ENCODE results near the gene FTSJ3.
A peak's percentile ranks its signal among the peaks of the same experiment; 100 is the strongest.
"Not testable (repeated sequence)": the region's sequence is repeated elsewhere in the genome, so short reads cannot be mapped to it uniquely, and the experiment has no call there.

Gene FTSJ3, protein sequence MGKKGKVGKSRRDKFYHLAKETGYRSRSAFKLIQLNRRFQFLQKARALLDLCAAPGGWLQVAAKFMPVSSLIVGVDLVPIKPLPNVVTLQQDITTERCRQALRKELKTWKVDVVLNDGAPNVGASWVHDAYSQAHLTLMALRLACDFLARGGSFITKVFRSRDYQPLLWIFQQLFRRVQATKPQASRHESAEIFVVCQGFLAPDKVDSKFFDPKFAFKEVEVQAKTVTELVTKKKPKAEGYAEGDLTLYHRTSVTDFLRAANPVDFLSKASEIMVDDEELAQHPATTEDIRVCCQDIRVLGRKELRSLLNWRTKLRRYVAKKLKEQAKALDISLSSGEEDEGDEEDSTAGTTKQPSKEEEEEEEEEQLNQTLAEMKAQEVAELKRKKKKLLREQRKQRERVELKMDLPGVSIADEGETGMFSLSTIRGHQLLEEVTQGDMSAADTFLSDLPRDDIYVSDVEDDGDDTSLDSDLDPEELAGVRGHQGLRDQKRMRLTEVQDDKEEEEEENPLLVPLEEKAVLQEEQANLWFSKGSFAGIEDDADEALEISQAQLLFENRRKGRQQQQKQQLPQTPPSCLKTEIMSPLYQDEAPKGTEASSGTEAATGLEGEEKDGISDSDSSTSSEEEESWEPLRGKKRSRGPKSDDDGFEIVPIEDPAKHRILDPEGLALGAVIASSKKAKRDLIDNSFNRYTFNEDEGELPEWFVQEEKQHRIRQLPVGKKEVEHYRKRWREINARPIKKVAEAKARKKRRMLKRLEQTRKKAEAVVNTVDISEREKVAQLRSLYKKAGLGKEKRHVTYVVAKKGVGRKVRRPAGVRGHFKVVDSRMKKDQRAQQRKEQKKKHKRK

GRCh38 chr17:63827002-63827800 is at the start of gene FTSJ3, which contains the start of gene PSMC5:
FTSJ3 (minus strand) TSS chr17:63827663; CDS start chr17:63826902, 761 bp downstream.
PSMC5 (plus strand) TSS chr17:63827431; CDS start chr17:63827491, 60 bp downstream.
- TF ChIP-seq JUND (IDR thresholded peaks at IDR 0.05; ENCODE audit: low read depth): no peak
- in situ Hi-C loops (cut with HindIII; ENCODE audit: low pct_unique_long_range_greater_than_20kb, low sequenced_read_pairs): no loop called here
- peak; percentile 91 to 97 for DNase-seq (ENCODE audit: low read depth in 1 of 2, low spot score in 1 of 2)

- DNase-seq (ENCODE audit: low read depth in 1 of 2, low spot score in 1 of 2); in situ Hi-C loops (cut with HindIII; ENCODE audit: low pct_unique_long_range_greater_than_20kb, low sequenced_read_pairs): not testable (repeated sequence)
Observed at GRCh38 chr17:63874693-63875092, 47.2 kb upstream of the FTSJ3 start.

DNA sequence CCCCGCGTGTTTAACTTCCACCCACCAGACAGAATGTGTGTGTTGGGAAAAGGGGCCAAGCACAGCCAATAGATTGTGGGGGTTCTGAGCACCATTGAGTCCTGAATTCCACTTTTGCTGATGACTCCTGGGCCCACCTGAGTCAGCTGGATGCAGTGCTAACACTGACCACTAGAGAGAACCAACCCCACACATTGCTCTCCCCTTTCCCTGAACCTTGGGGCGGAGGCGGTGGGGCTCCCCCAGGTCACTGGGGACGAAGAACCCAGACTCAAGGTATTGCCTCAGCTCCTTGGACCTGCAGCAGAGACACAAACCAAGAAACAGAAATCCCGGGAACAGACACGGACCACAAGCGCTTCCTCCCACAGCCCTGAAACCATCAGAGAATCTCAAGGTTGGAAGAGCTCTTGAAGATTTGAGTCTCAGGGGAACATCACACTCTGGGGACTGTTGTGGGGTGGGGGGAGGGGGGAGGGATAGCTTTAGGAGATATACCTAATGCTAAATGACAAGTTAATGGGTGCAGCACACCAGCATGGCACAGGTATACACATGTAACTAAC is 46.7 kb upstream of the FTSJ3 start:
- DNase-seq (ENCODE audit: low read depth in 1 of 2, low spot score in 1 of 2); in situ Hi-C loops (cut with HindIII; ENCODE audit: low pct_unique_long_range_greater_than_20kb, low sequenced_read_pairs): not testable (repeated sequence)

DNA sequence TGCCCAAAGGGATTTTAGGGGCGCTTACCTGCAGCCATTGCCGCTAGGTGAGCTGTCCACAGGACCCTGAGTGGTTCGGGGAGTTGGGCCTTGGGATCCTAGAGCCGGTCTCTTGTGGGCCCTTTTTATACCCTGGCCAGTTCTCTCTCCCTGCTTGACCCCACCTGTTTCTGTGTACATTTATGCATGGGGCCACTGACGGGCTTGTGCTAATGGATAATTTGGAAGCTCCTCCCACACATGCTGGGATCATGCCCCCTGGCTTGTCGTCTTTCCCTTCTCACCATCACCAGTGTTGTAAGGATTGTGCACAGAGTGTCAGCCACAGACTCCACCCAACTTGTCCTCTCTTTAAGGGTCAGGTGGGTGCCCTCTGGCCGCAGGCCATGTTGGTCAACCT is 46.1 kb upstream of the FTSJ3 start, which contains the start of gene CSH2:
Gene CSH2, minus strand, starts transcription at position 101 of the 400 bp plus-strand sequence. Its CDS starts 63 bp downstream, at position 38.
- in situ Hi-C loops (cut with HindIII; ENCODE audit: low pct_unique_long_range_greater_than_20kb, low sequenced_read_pairs); DNase-seq (ENCODE audit: low read depth in 1 of 2, low spot score in 1 of 2): not testable (repeated sequence)

GRCh38 chr17:63871646-63872365 is 44.3 kb upstream of the FTSJ3 start:
- in situ Hi-C loops (cut with HindIII; ENCODE audit: low pct_unique_long_range_greater_than_20kb, low sequenced_read_pairs); DNase-seq (ENCODE audit: low read depth in 1 of 2, low spot score in 1 of 2): not testable (repeated sequence)

- DNase-seq (ENCODE audit: low read depth in 1 of 2, low spot score in 1 of 2); in situ Hi-C loops (cut with HindIII; ENCODE audit: low pct_unique_long_range_greater_than_20kb, low sequenced_read_pairs): not testable (repeated sequence)
Observed at GRCh38 chr17:63870292-63870665, 42.8 kb upstream of the FTSJ3 start.

- DNase-seq (ENCODE audit: low read depth in 1 of 2, low spot score in 1 of 2): peak in 1 of 2 experiments; percentile 33
- in situ Hi-C loops (cut with HindIII; ENCODE audit: low pct_unique_long_range_greater_than_20kb, low sequenced_read_pairs): not testable (repeated sequence)
Observed at GRCh38 chr17:63869491-63870291, 42.2 kb upstream of the FTSJ3 start.

GRCh38 chr17:63866625-63867024 is 39.2 kb upstream of the FTSJ3 start:
- DNase-seq (ENCODE audit: low read depth in 1 of 2, low spot score in 1 of 2); in situ Hi-C loops (cut with HindIII; ENCODE audit: low pct_unique_long_range_greater_than_20kb, low sequenced_read_pairs): not testable (repeated sequence)

GRCh38 chr17:63859257-63859656 is 31.8 kb upstream of the FTSJ3 start:
- in situ Hi-C loops (cut with HindIII; ENCODE audit: low pct_unique_long_range_greater_than_20kb, low sequenced_read_pairs): no loop called here
- DNase-seq (ENCODE audit: low read depth in 1 of 2, low spot score in 1 of 2): no peak
- no peak for TF ChIP-seq JUND (IDR thresholded peaks at IDR 0.05; ENCODE audit: low read depth)

GRCh38 chr17:63856425-63856824 is 29.0 kb upstream of the FTSJ3 start:
- in situ Hi-C loops (cut with HindIII; ENCODE audit: low pct_unique_long_range_greater_than_20kb, low sequenced_read_pairs); DNase-seq (ENCODE audit: low read depth in 1 of 2, low spot score in 1 of 2): not testable (repeated sequence)

GRCh38 chr17:63855185-63855584 is 27.7 kb upstream of the FTSJ3 start:
- no peak for DNase-seq (ENCODE audit: low read depth in 1 of 2, low spot score in 1 of 2)
- in situ Hi-C loops (cut with HindIII; ENCODE audit: low pct_unique_long_range_greater_than_20kb, low sequenced_read_pairs): no loop called here
- no peak for TF ChIP-seq JUND (IDR thresholded peaks at IDR 0.05; ENCODE audit: low read depth)

Data from T47D (cell line).